Colonic mucosa (tissue), 4 donors: ENCODE measurements around the gene CHMP4B. TPM values are rescaled to one million over a fixed set of nuclear protein-coding genes. Genes with fewer than 3 reads are reported as not detected.

Experiments used
- DNase-seq: peaks from one replicate; pipeline ENCODE4 v3.0.0-alpha.2; 2020
- H3K27ac ChIP-seq: fragments of 200-600 bp; one replicate; pipeline ENCODE4 v1.8.0; 2021
- H3K27me3 ChIP-seq: fragments of 200-600 bp; one replicate; pipeline ENCODE4 v1.8.0; 2021
- H3K36me3 ChIP-seq: fragments of 200-600 bp; one replicate; pipeline ENCODE4 v1.8.0; 2021
- H3K4me1 ChIP-seq: fragments of 200-600 bp; one replicate; pipeline ENCODE4 v1.8.0; 2021; ENCODE audit warnings: mild to moderate bottlenecking
- H3K4me3 ChIP-seq: fragments of 200-600 bp; one replicate; pipeline ENCODE4 v1.8.0; 2021
- H3K9ac ChIP-seq, 2 donors: one replicate each; pipeline ENCODE4 v1.7.0; 2013; ENCODE audit warnings: control low read depth in 2 of 2, low read depth in 2 of 2, low read length in 2 of 2
- H3K9me3 ChIP-seq: fragments of 200-600 bp; one replicate; pipeline ENCODE4 v1.8.0; 2021
- CTCF ChIP-seq: fragments of 200-600 bp; IDR thresholded peaks from one replicate; pipeline ENCODE4 v1.8.0; 2022; ENCODE audit warnings: antibody characterized with exemption, mild to moderate bottlenecking
- intact Hi-C: fragments of 100-400 bp; cut with DNase I; formaldehyde crosslinking; loops from one replicate; pipeline ENCODE4 v1.14.1; 2022
- total RNA-seq, 2 donors: library from RNA; stranded (reverse); fragmentation: NEBNext Ultra II Directional in 1 of 2; extraction: Animal tissue kit (Norgen Biotek cat#: 25700) in 1 of 2; gene quantifications; one replicate each; pipeline ENCODE4 v1.2.1, GENCODE V29; 2021
- donor health status: healthy.
- donor health status: DM: no; HTN: no; CAD: no.
- donor health status: DM: no; HTN: no; CAD: no.

CHMP4B gene
- total RNA-seq, 2 donors from 2014 or later, result 165 to 227 TPM

- H3K4me1 ChIP-seq, result no peaks in the 10 kb centered on the region
- no peak overlapping the region for H3K4me3 ChIP-seq
- no peak for TF ChIP-seq CTCF
- H3K36me3 ChIP-seq, result no peaks in the 10 kb centered on the region
- no peaks in the 10 kb centered on the region for H3K27me3 ChIP-seq
- no peak for DNase-seq
- intact Hi-C loops, result loop anchor here (5.0 kb wide), 1 partner anchor 199 kb away; no protein-coding TSS in a partner anchor
- H3K9ac ChIP-seq, result no peak overlapping the region
- no peaks in the 10 kb centered on the region for H3K9me3 ChIP-seq
- no peak overlapping the region for H3K27ac ChIP-seq
Measured at GRCh38 chr20:33868595-33868994, 57.4 kb downstream of the CHMP4B start.

- no peaks in the 10 kb centered on the region for H3K9me3 ChIP-seq
- no peak for TF ChIP-seq CTCF
Measured at GRCh38 chr20:33869283-33869682, 58.1 kb downstream of the CHMP4B start.

GRCh38 chr20:33871362-33871761, 60.2 kb downstream of the CHMP4B start:
- H3K4me1 ChIP-seq, result no peaks in the 10 kb centered on the region
- no peak overlapping the region for H3K4me3 ChIP-seq
- H3K27me3 ChIP-seq, result no peaks in the 10 kb centered on the region
- peak; percentile 53 for DNase-seq
- H3K9me3 ChIP-seq, result no peaks in the 10 kb centered on the region
- intact Hi-C loops, result no loop called here
- no peak overlapping the region for H3K27ac ChIP-seq
- TF ChIP-seq CTCF, result no peak
- no peak overlapping the region for H3K9ac ChIP-seq
- no peaks in the 10 kb centered on the region for H3K36me3 ChIP-seq

More at GRCh38 chr20:33869283-33869682, 58.1 kb downstream of the CHMP4B start:
- DNase-seq, result no peak
- no peaks in the 10 kb centered on the region for H3K36me3 ChIP-seq
- no peak overlapping the region for H3K27ac ChIP-seq
- H3K9ac ChIP-seq, result no peak overlapping the region
- no peaks in the 10 kb centered on the region for H3K4me1 ChIP-seq
- no peak overlapping the region for H3K4me3 ChIP-seq
- H3K27me3 ChIP-seq, result no peaks in the 10 kb centered on the region
- intact Hi-C loops, result loop anchor here (5.0 kb wide), 1 partner anchor 198 kb away; no protein-coding TSS in a partner anchor

- H3K27ac ChIP-seq, result no peak overlapping the region
- intact Hi-C loops, result no loop called here
- no peak overlapping the region for H3K9ac ChIP-seq
- no peak for TF ChIP-seq CTCF
- H3K9me3 ChIP-seq, result no peaks in the 10 kb centered on the region
- no peaks in the 10 kb centered on the region for H3K4me1 ChIP-seq
- DNase-seq, result no peak
- H3K4me3 ChIP-seq, result no peak overlapping the region
- H3K36me3 ChIP-seq, result no peaks in the 10 kb centered on the region
- no peaks in the 10 kb centered on the region for H3K27me3 ChIP-seq
Measured at GRCh38 chr20:33874129-33874528, 63.0 kb downstream of the CHMP4B start.

- Histone ChIP-seq H3K27ac (no peak overlapping the region), H3K9me3 (no peaks in the 10 kb centered on the region), H3K4me3 (no peak overlapping the region), H3K4me1 (no peaks in the 10 kb centered on the region), H3K36me3 (no peaks in the 10 kb centered on the region), H3K9ac (no peak overlapping the region), H3K27me3 (no peaks in the 10 kb centered on the region)
- DNase-seq, result no peak
- intact Hi-C loops, result no loop called here
- TF ChIP-seq CTCF, result no peak
Measured at GRCh38 chr20:33875055-33875454, 63.9 kb downstream of the CHMP4B start.
